ENCODE results near the gene VENTX.

The VENTX gene

GRCh38 chr10:133237588-133238465 lies at the start of gene VENTX:
Gene VENTX, plus strand, starts transcription at chr10:133237855. Its CDS starts 60 bp downstream, at chr10:133237915.
- no peak for DNase-seq

- no peak for DNase-seq
Measured at GRCh38 chr10:133187906-133188681, 49.6 kb upstream of the VENTX start.

- no peak for DNase-seq
Measured at GRCh38 chr10:133189256-133189655, 48.4 kb upstream of the VENTX start.

- DNase-seq = no peak
Measured at GRCh38 chr10:133189726-133190125, 47.9 kb upstream of the VENTX start.

- no peak for DNase-seq
Measured at GRCh38 chr10:133190225-133190624, 47.4 kb upstream of the VENTX start.

- DNase-seq = no peak
Measured at GRCh38 chr10:133191651-133192050, 46.0 kb upstream of the VENTX start.

GRCh38 chr10:133194151-133194550 lies 43.5 kb upstream of the VENTX start:
- no peak for DNase-seq

GRCh38 chr10:133195096-133195495 lies 42.6 kb upstream of the VENTX start:
- no peak for DNase-seq

- DNase-seq = no peak
Measured at GRCh38 chr10:133195611-133196010, 42.0 kb upstream of the VENTX start.

- no peak for DNase-seq
Measured at GRCh38 chr10:133196221-133196915, 41.3 kb upstream of the VENTX start.

- DNase-seq = no peak
Measured at GRCh38 chr10:133196936-133197758, 40.5 kb upstream of the VENTX start.

- DNase-seq = no peak
Measured at GRCh38 chr10:133197786-133198185, 39.9 kb upstream of the VENTX start.

GRCh38 chr10:133198206-133198605 lies 39.4 kb upstream of the VENTX start:
- DNase-seq = no peak

GRCh38 chr10:133198621-133199487 lies 38.8 kb upstream of the VENTX start:
- no peak for DNase-seq

GRCh38 chr10:133199488-133199885 lies 38.2 kb upstream of the VENTX start:
- DNase-seq = no peak

GRCh38 chr10:133199992-133200611 lies 37.6 kb upstream of the VENTX start:
- DNase-seq = no peak

GRCh38 chr10:133200621-133201031 lies 37.0 kb upstream of the VENTX start:
- no peak for DNase-seq

GRCh38 chr10:133201151-133201947 lies 36.3 kb upstream of the VENTX start:
- DNase-seq = no peak

GRCh38 chr10:133201948-133202725 lies 35.5 kb upstream of the VENTX start:
- no peak for DNase-seq
